Activated CD4-positive, CD25-positive, alpha-beta regulatory T cell treated with anti-CD3 and anti-CD28 coated beads, Interleukin-2, amount 50 U/mL, for 24 hours (primary cell): ENCODE data around the gene PDE4D.

Experiments used
- ATAC-seq, 2 donors: fragments of 150-1000 bp; cut with Tn5 transposase; one replicate each; pipeline ENCODE4 v1.10.0; 2021; ENCODE audit warnings: mild to moderate bottlenecking in 1 of 2, moderate library complexity in 1 of 2

The PDE4D gene

DNA sequence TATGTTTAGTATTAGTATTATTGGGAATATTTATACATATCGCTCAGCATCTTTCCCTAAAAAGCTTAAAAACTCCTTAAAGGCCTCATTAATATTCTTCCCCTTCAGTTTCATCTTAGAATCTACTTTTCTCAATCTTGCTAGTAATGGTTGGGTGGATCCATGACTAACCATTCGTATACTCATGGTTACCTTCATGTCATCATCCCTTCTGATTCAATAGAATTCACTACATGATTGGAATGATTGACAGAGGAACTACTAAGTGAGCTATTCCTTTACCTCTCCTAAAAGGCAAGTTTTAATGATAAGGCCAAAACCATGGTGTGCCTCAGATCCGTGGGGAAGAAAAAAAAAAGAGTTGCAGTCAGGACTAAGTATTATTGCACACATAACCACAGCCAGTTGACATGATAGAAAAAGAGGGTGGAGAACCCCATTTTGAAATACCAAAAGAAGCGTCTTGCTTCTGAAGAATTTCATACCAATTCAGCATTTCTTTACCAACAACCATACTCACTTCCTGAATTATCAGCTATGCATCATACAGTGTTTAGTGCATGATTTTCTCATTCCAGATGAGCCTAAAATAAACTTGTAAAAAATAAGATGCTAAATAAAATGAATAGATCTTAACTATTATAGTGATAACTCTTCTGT lies 624.6 kb downstream of the PDE4D start:
- ATAC-seq: no peak

DNA sequence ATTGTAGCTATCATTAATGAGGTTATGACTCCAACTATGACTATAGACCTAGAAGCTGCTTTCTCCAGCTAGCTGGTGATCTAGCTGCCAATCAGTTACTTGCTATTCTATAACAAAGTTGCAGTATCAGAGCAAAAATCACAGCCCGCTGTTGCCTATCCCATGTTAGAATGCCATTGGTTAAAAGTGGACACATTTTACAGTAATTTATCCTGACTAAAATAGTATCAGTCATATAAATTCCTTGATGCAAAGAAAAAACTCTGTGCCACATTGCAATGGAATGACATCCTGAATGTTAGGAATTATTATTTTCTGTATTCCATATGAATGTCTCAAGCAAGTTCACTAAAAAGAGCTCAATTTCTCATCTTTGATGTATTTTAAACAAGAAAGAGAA lies 626.5 kb downstream of the PDE4D start:
- no peak for ATAC-seq

DNA sequence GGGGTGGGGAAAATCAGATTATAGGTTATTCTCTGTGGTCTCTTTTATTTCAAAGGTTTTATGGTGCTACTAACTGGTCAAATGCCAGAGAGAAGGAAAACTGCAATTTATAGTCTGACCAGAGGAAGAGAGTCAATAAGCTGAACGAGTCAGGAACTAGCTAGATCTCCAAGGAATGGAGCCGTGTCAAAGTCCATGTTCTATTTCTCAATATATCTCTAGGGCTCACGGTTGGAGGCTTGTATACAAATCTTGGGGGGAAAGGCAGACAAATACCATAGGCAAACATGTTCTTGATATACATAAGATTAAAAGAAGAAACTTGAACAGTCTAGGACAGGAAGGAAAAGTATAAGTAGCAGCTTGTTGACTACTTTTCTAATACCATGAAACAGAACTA lies 627.1 kb downstream of the PDE4D start:
- no peak for ATAC-seq

DNA sequence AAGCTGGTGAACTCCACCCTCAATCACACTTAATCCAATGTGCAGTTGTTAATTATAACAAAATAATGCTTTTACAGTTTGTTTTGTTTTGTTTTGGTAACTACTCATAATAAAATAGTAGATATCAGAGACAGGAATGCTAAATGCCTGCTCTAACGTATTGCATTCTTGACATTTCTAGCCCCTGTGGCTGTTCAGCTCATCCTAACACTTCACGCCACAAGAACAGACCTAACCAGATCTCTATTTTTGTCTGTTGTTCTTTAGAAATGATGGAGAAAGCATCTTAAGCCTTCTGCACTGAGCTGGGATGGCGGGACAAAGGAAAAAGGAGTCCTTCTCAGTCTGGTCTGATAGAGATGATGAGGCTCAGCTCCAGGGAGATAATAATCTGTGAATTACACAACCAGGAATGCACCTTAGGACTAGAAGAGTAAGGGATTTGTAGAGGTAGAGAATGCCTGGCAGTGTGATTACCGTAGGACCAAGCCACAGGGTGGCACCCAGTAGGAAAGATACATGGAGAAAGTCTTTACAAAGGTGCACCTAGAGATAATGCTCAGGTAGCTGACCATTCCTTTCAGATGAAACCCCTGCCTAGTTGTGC lies 628.8 kb downstream of the PDE4D start:
- ATAC-seq: no peak

DNA sequence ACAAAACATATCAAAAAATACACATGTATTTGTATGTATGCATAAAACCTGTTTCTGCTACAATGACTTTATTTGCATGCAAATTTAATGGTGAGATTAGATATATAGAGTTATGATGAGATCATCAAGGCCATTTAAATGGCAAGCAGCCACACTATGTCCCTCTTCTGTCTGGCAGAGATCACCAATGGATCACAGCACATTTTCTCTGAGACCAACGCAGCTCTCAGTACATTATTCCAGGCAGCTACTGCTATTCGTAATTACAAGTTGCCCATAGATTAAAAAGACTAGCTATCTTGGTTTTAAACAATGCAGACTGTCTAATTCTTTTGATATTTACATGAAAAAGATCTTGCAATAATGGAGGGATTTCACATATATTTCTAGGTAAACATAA lies 629.5 kb downstream of the PDE4D start:
- ATAC-seq: no peak

DNA sequence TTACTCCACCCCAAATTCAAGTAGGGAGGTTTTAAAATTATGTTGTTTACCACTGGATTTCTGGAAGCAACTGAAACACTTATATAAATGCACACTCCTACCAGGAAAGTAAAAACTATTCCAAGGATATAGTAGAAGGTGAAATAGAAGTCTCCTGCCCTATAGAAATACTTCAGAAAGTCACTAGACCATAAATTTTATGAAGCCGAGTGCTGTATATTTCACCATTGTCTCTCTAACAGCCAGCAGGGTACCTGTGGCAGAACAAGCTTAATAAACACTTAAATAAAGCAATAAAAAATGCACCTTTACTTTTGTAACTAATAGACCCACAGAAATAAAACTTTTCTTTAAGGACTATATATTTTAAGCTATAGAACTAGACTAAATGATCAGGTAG lies 631.6 kb downstream of the PDE4D start:
- no peak for ATAC-seq

DNA sequence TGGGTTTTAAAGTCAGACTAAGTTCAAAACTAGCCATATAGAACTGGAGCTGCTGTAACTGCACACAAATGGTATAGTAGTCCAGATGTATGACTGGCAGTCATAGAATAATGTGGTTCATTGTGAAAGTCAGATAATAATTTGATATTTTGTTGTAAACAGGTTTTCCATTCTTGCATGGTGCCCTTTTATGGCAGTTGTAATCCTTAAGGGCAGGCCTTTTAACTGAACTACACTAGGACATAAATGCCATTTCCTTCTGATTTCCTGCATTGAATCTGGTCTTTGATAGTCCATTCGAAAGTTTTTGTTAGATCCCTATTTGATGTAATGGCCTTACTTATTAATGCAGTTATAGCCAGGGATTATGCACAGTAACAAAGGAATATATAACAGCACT lies 632.6 kb downstream of the PDE4D start:
- ATAC-seq: no peak

DNA sequence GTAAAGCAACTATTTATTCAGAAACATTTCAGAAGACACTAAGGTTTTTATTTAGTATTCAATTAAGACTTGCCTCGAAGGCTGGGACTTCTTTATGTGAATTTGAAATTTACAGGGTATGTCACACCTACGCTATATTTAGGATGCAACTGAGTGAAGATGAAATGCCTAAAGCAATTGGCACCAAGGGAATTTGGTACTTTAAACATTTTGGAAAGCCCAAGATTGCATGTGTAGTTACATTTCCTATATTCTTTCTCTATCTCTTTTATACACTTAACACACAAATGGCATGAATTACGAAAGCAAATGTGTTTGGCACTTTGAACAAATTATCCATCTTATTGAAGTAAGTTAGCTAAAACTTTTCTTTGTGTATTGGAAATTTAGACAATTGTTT lies 633.3 kb downstream of the PDE4D start:
- no peak for ATAC-seq

DNA sequence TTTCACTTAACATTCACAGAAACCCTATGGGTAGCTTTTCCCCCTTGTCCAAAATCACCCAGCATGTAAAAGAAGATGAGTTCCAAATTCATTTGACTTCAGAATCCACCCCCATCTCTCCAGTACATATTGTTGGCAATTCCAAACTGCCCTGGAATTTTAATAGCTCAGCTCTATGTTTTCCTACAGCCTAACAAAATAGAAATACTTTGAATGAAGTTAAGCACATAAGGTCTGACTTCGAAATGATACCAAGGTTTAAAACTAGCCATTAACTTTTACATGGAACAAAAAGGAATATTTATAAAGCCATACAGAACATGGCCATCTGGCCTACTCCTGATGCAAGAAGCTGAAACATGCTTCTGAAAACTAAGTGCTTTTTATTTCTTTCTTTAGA lies 634.3 kb downstream of the PDE4D start:
- no peak for ATAC-seq

DNA sequence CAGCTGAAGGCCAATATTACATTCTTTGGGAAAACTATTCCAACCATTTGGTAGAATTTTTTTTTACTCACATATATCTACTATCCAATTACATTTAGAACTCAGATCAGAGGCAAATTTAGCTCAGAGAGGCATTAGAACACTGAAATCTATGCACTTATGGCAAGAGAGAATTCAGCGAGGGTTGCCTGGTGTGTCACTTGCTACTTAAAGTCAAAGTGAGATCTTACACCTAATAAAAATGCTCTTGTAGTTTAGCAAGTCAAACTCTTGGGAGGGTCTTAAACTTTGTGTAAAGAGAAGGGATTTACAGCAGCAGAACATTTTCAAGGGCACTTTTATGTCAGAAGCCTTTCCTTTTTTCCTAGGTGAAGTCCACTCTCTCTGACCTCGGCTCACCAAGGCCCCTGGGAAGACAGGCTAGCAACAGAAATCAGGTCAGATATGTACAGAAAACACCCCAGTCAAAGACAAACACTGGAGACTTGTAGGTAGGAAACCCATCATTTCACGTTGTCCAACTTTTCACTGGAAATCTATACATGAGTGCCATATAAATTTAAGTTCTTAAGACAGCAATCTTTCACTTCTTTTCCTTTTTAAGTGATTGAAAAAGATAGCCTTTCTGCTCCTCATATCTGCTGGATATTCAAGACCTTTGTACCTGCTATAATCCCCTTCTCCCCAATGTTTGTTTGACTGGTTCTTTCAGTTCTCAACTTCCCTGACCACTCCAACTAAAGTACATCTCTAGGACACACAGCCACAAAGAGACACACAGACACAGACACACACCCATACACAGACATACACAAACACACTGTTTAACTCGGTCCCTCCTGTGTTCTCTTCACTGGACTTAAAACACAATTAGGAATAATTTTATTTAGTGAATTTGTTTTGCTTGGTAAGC lies 635.8 kb downstream of the PDE4D start:
- no peak for ATAC-seq

DNA sequence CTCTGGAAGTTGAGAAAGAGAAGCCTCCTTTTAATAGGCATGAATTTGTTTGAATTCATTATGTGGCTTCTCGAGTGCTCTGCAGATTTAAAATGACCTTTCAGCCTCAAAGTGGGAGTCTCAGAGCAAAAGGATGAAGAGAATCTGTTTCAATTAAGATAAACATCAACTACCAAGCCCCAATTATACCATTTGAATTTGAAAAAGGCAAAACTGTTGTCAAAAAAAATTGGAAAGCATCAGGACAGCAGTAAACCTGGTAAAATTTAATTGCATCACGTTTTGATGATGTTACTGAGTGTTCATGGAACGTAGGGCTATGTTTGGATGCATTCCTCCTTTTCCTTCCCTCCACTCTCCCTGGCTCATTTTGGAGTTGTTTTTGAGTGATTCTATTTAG lies 637.2 kb downstream of the PDE4D start:
- ATAC-seq: no peak

DNA sequence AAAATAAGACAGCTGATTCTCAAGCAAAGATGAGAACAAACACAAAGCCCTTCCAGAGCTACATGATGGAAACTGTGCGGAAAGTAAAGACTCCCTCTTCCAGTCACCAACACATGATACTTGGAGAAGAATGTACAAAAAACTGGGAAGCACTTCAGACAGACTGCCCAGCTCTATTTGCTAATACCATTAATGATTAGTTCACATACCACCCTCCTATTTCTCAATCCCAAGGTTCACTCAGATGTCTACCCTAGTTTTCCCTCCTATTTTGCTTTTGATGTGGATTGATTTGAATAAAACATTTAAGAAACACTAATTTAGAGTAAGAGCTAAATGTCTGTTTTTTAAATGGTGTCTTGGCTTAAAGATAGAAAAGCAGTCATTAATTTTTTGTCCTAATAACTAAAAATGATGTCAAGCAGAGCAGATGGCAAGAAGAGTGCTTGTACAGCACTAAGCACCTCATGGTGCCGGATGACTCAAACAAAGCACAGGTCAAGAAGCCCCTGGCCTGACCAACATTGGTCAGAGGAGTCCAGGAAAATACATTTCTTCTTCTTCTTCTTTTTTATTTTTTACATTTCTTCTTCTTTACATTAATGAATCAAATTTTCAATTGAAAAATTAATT lies 639.4 kb downstream of the PDE4D start:
- no peak for ATAC-seq

DNA sequence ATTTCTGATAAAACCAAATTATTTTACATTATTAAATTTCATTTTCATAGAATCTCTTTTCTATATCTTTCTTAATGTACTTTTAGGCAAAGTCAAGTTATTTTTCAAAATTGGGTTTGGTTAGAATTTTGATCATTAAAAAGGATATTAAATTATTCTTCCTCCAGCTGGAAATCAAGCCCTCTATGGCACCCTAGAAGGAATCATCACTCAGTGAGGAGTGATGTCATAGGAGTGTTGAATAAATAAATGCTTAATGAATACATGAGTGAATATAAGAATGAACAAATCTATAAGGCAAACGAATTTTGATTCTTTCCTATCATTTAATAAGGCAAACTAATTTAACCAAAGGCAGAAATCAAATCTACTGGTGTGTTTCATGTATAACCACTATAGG lies 639.9 kb downstream of the PDE4D start:
- no peak for ATAC-seq

DNA sequence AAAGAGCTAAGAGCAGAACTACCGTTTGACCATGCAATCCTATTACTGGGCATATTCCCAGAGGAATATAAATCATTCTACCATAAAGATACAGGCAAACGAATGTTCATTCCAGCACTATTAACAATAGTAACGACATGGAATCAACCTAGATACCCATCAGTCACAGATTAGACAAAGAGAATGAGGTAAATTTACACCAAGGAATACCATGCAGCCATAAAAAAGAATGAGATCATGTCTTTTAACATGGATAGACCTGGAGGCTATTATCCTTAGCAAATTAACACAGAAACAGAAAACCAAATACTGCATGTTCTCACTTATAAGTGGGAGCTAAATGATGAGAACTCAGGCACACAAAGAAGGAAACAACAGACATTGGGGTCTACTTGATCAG lies 641.9 kb downstream of the PDE4D start:
- no peak for ATAC-seq

DNA sequence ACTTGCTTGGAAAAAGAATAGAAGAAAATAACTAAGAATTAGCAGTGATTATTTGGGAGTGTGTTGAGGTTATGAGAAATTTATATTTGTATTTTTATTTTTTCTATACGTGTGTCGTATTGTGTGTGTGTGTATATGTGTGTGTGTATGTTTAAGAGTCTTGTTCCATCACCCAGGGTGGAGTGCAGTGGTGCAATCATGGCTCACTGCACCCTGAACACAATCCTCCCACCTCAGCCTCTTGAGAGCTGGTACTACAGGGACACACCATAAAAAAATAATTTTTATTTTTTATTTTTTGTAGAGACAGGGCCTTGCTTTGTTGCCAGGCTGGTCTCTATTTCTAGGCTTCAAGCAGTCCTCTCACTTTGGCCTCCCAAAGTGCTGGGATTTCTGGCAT lies 643.8 kb downstream of the PDE4D start:
- ATAC-seq: no peak

DNA sequence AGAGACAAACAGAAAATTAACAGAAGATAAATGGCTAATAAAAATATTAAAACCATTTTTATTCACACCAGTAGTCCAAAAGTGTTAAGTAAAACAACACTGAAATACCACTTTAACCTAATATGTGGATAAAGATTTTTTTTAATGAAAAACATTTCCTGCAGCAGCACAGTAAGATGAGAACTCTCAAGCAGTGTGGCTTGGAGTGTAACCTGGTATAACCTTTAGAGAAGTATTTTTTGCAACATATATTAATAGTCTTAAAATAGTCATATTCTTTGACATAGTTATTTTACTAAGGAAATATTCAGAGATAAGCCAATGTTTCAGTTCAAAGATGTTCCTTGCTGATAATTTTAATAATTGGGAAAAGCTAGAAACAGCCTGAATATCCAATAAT lies 644.4 kb downstream of the PDE4D start:
- no peak for ATAC-seq

DNA sequence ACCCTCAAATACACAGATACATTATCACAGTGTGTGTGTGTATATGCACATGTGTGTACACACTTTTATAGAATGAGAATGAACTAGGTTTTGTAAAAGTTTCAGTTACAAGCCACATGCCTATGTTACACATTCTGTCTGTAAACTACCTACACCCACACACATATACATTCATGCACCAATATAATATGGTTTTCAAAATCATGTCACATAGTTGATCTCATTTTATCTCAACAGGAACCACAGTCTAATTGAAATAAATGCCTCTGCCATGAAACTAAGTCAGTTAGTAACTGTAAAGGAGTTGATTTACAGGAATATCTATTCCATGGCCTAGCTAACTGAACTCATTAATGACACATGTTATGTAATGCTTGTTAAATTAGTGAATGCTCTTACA lies 646.6 kb downstream of the PDE4D start:
- no peak for ATAC-seq

DNA sequence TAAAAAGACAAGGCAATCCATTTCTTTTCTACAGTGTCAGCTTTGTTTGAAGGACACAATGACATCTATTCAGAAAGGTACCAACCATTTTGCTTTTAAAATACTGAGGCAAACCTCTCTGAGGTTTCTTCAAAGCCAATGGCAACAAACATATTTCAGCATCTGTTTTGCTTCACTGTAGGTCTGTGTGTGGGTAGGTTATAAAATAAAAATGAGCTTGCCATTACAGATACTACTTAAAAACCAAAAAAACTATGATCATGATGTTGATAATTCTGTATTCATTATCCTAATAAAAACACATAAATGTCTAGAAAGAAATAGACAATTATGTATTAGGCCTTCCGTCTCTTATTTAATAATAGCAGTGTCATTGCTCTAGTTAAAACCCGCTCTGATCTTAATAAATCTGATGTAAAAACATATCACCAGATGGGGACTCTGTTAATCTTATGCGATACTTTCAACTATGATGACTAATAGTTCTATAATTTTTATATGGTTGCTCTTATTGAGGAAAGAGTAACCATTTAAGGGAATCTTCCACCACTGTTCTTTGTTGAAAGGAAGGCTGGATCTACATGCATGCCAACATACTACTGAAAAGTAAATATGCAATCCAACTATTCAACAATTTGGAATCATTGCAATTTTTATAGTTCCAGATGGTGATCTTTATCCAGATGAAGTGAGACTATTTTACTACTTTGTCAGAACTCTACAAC lies 647.2 kb downstream of the PDE4D start:
- ATAC-seq: no peak

DNA sequence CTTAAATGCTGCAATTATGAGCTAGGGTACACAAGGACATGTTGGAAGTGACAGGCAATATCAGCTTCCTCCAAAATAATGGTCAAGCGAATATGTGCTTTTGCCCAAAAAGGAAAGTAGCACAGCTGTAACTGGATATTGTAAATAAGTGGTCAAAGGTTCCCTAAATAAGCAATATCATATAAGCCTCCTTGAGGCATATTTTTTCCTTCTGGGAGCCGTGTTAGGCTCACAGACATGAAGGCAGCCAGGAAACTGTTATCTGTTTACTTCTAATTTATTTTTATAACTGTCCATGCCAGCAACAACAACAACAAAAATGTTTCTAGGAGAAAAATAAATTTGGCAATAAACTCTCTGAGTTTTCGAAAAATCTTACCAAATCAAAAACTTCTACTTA lies 648.3 kb downstream of the PDE4D start:
- ATAC-seq: no peak

DNA sequence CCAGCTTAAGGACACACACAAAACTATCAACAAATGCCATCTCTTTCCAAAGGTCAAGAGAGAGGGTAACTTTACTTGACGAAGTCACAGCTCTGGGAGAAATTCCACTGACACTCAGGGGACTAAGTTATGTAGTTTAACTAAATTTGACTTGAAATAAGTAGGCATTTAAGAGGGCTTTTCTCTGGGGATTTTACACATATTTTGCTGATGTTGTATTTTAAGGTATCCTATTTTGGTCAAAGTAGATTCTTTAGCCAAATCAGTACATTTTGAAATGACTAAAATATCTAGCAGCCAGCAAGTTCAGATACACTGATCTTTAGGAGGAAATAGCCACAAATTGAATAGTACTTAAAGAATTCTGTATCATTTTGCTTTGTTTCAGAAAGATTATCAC lies 652.0 kb downstream of the PDE4D start:
- no peak for ATAC-seq

DNA sequence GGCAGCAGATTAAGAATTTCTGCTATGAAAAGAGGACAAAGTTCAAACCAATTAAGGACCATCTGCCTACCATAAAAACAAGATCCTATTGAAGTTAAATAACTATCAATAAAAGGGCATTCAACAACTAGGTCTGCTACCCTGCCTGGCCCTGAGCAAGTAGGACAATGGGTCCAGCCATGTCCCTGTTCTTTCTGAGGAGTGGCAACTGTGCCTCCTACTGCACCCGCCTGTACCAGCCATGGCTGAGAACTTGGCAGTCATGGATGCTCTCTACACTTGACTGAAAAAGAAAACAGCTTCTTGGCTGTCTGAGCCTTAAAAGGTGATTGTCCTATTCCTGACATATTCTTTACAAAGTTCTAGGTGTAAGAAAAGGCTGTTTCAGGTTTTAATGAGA lies 652.4 kb downstream of the PDE4D start:
- no peak for ATAC-seq

DNA sequence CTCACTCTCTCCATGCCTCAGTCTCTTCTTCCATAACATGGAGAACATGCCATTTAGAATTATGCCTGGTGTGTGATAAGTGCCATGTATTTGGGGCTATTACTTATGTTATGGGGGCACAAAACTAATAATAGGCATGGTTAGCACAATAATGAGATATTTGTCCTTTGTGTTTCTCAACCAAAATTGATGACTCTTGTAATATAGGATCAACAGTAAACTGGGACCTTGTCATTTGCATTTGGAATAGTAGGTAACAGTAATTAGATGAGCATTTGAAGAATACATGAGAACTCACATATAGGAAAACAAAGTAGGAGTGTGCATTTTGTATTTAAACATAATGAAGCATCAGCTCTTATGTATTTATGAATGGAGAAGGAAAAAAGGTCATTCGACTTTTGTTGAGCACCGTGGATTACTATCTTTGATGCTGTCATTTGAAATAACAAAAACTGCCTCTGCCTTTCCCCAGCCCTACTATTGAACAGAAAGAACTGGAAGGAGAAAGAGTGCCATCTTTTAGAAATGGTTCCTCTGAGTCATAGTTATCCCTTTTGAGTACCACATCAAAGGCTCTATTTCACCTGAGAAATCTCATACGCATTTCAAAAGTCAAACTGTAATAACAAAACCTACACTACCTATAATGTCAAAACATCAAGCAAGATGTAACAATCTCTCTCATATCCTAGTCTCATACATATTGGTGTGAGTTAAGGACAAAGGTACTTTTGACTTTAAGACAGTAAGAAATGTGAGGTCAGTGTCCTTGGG lies 655.2 kb downstream of the PDE4D start:
- ATAC-seq: peak; percentile 88 to 89
